H9 (cell line): ENCODE results near the gene PRPH. TPM values are rescaled to one million over a fixed set of nuclear protein-coding genes. Genes with fewer than 3 reads are reported as not detected.
"Not testable (repeated sequence)": the region's sequence is repeated elsewhere in the genome, so short reads cannot be mapped to it uniquely, and the experiment has no call there.

ENCODE experiments used
- DNase-seq: peaks from one replicate; pipeline ENCODE4 v3.0.0-alpha.2; 2017
- H2AFZ ChIP-seq: one replicate; pipeline ENCODE4 v1.6.1; 2013; ENCODE audit warnings: mild to moderate bottlenecking, low read length, control low read depth, moderate library complexity
- H2AK5ac ChIP-seq: 2 replicates; pipeline ENCODE4 v1.6.1; 2013; ENCODE audit warnings: low read length, control low read depth, mixed read lengths; ENCODE audit not compliant: insufficient read length
- H2BK120ac ChIP-seq: one replicate; pipeline ENCODE4 v1.6.1; 2013; ENCODE audit warnings: low read depth, mild to moderate bottlenecking, low read length, control low read depth, inconsistent platforms; ENCODE audit not compliant: poor library complexity, severe bottlenecking
- H2BK12ac ChIP-seq: 2 replicates; pipeline ENCODE4 v1.6.1; 2013; ENCODE audit warnings: low read length, control low read depth, mixed read lengths, low read depth; ENCODE audit not compliant: insufficient read length
- H2BK15ac ChIP-seq: 2 replicates; pipeline ENCODE4 v1.6.1; 2013; ENCODE audit warnings: low read depth, low read length, control low read depth
- H2BK20ac ChIP-seq: one replicate; pipeline ENCODE4 v1.6.1; 2013; ENCODE audit warnings: low read depth, mild to moderate bottlenecking, low read length, control low read depth, inconsistent platforms; ENCODE audit not compliant: poor library complexity, severe bottlenecking
- H2BK5ac ChIP-seq: 2 replicates; pipeline ENCODE4 v1.6.1; 2013; ENCODE audit warnings: low read length, control low read depth, mixed read lengths; ENCODE audit not compliant: insufficient read length
- H3K14ac ChIP-seq: 2 replicates; pipeline ENCODE4 v1.6.1; 2013; ENCODE audit warnings: low read length, control low read depth; ENCODE audit not compliant: insufficient read depth
- H3K18ac ChIP-seq: 2 replicates; pipeline ENCODE4 v1.6.1; 2013; ENCODE audit warnings: low read depth, mild to moderate bottlenecking, mixed read lengths, low read length, control low read depth; ENCODE audit not compliant: insufficient read length
- H3K23ac ChIP-seq: 2 replicates; pipeline ENCODE4 v1.6.1; 2013; ENCODE audit warnings: low read length, control low read depth, mixed read lengths, low read depth; ENCODE audit not compliant: insufficient read length
- H3K23me2 ChIP-seq: 2 replicates; pipeline ENCODE4 v1.6.1; 2013; ENCODE audit warnings: low read depth, mild to moderate bottlenecking, mixed read lengths, low read length, control low read depth; ENCODE audit not compliant: insufficient read length, poor library complexity, severe bottlenecking
- H3K27ac ChIP-seq: 2 replicates; pipeline ENCODE4 v1.5.1; 2013; ENCODE audit warnings: low read length, control low read depth, mixed read lengths, low read depth; ENCODE audit not compliant: insufficient read length
- H3K27me3 ChIP-seq: 2 replicates; pipeline ENCODE4 v1.6.1; 2013; ENCODE audit warnings: low read length, control low read depth, inconsistent platforms; ENCODE audit not compliant: insufficient read depth
- H3K4ac ChIP-seq: 2 replicates; pipeline ENCODE4 v1.6.1; 2013; ENCODE audit warnings: low read depth, mild to moderate bottlenecking, control low read depth, inconsistent platforms, low read length, moderate library complexity
- H3K4me1 ChIP-seq: 2 replicates; pipeline ENCODE4 v1.6.1; 2013; ENCODE audit warnings: low read length, control low read depth, inconsistent platforms; ENCODE audit not compliant: insufficient read depth
- H3K4me2 ChIP-seq: 2 replicates; pipeline ENCODE4 v1.6.1; 2013; ENCODE audit warnings: low read length, control low read depth, mixed read lengths; ENCODE audit not compliant: insufficient read length, insufficient read depth
- H3K56ac ChIP-seq: 2 replicates; pipeline ENCODE4 v1.6.1; 2013; ENCODE audit warnings: low read depth, mild to moderate bottlenecking, mixed read lengths, low read length, control low read depth; ENCODE audit not compliant: insufficient read length
- H3K79me1 ChIP-seq: 2 replicates; pipeline ENCODE4 v1.6.1; 2013; ENCODE audit warnings: low read depth, mild to moderate bottlenecking, moderate library complexity, low read length, control low read depth, inconsistent platforms; ENCODE audit not compliant: insufficient read depth, poor library complexity, severe bottlenecking
- H3K79me2 ChIP-seq: 2 replicates; pipeline ENCODE4 v1.6.1; 2013; ENCODE audit warnings: low read length, control low read depth, inconsistent platforms; ENCODE audit not compliant: insufficient read depth
- H3K9ac ChIP-seq: 2 replicates; pipeline ENCODE4 v1.6.1; 2013; ENCODE audit warnings: low read length, control low read depth, mixed read lengths; ENCODE audit not compliant: insufficient read length; ENCODE audit errors: extremely low read depth
- H3K9me3 ChIP-seq: one replicate; pipeline ENCODE4 v1.6.1; 2013; ENCODE audit warnings: low read depth, low read length, inconsistent platforms; ENCODE audit not compliant: control insufficient read depth
- H3T11ph ChIP-seq: one replicate; pipeline ENCODE4 v1.6.1; 2013; ENCODE audit warnings: mild to moderate bottlenecking, low read length, control low read depth, inconsistent platforms
- H4K20me1 ChIP-seq: one replicate; pipeline ENCODE4 v1.6.1; 2013; ENCODE audit not compliant: control insufficient read depth, insufficient read length, insufficient read depth
- H4K5ac ChIP-seq: 2 replicates; pipeline ENCODE4 v1.6.1; 2013; ENCODE audit warnings: low read depth, mild to moderate bottlenecking, mixed read lengths, low read length, control low read depth; ENCODE audit not compliant: insufficient read length
- H4K8ac ChIP-seq: replicated peaks from 2 replicates; pipeline ENCODE4 v1.6.1; 2013; ENCODE audit warnings: low read length, control low read depth, mixed read lengths, low read depth; ENCODE audit not compliant: insufficient read length
- H4K91ac ChIP-seq: 2 replicates; pipeline ENCODE4 v1.6.1; 2013; ENCODE audit warnings: low read depth, mild to moderate bottlenecking, moderate library complexity, mixed read lengths, low read length, control low read depth; ENCODE audit not compliant: insufficient read length
- H3K27ac Mint-ChIP-seq, 3 experiments: 2 replicates in 2 of 3; 3 replicates in 1 of 3; pipeline ENCODE4 v1.8.0; 2020 to 2021; ENCODE audit warnings: mixed read lengths in 3 of 3, mild to moderate bottlenecking in 1 of 3, moderate library complexity in 1 of 3
- H3K27me3 Mint-ChIP-seq: 2 replicates; pipeline ENCODE4 v1.8.0; 2021; ENCODE audit warnings: low read depth, mild to moderate bottlenecking, moderate library complexity, mixed read lengths
- H3K36me3 Mint-ChIP-seq, 3 experiments: 2 replicates in 2 of 3; 3 replicates in 1 of 3; pipeline ENCODE4 v1.8.0; 2020 to 2021; ENCODE audit warnings: low read depth in 3 of 3, mixed read lengths in 3 of 3; ENCODE audit not compliant: insufficient read depth in 1 of 3
- H3K4me1 Mint-ChIP-seq, 2 experiments: 2 replicates each; pipeline ENCODE4 v1.8.0; 2020; ENCODE audit warnings: mixed read lengths in 2 of 2
- H3K4me3 Mint-ChIP-seq, 2 experiments: 2 replicates in 1 of 2; 3 replicates in 1 of 2; pipeline ENCODE4 v1.8.0; 2020 to 2021; ENCODE audit warnings: mild to moderate bottlenecking in 2 of 2, mixed read lengths in 2 of 2, moderate library complexity in 1 of 2
- H3K9me3 Mint-ChIP-seq, 2 experiments: 2 replicates in 1 of 2; 3 replicates in 1 of 2; pipeline ENCODE4 v1.8.0; 2020; ENCODE audit warnings: mild to moderate bottlenecking in 2 of 2, mixed read lengths in 2 of 2, moderate library complexity in 1 of 2
- CTCF ChIP-seq: fragments of 200-600 bp; sonication (generic); conservative IDR thresholded peaks from 3 replicates; pipeline ENCODE4 v1.8.0; 2021; ENCODE audit warnings: antibody characterized with exemption, mild to moderate bottlenecking
- WGBS: extraction: QIAGEN DNeasy Blood & Tissue Kit; methylation state at CpG from one replicate; pipeline ENCODE4 v1.1.7; 2013; ENCODE audit warnings: missing lambda C conversion rate, low lambda C conversion rate, mixed read lengths; ENCODE audit not compliant: insufficient read length; ENCODE audit errors: extremely low coverage; 5-methylcytosine and 5-hydroxymethylcytosine counted together
- total RNA-seq: library from RNA; stranded (reverse); gene quantifications from 2 replicates; pipeline ENCODE4 v1.2.1, GENCODE V29; 2021

PRPH gene
- total RNA-seq, 1 experiment from 2014 or later = 1.1 TPM

GRCh38 chr12:49332891-49333371 lies 38.0 kb downstream of the PRPH start:
- H2BK12ac ChIP-seq = no peak overlapping the region
- H3K4me3 Mint-ChIP-seq = peak overlapping the region in 1 of 2 experiments; percentile 75; a peak in 3 of 5 replicates

GRCh38 chr12:49333778-49334177 lies 38.8 kb downstream of the PRPH start:
- not testable (repeated sequence) for H4K8ac ChIP-seq, H2BK12ac ChIP-seq, H3K23ac ChIP-seq, H3K9ac ChIP-seq, H3K4me2 ChIP-seq, H3K9me3 ChIP-seq, H3K9me3 Mint-ChIP-seq, H2BK15ac ChIP-seq, H3K56ac ChIP-seq, H2BK120ac ChIP-seq, H3K79me2 ChIP-seq, H3K27ac Mint-ChIP-seq, H3K23me2 ChIP-seq, H3T11ph ChIP-seq, H4K20me1 ChIP-seq, H3K18ac ChIP-seq, H2BK5ac ChIP-seq, H3K4me1 ChIP-seq, H3K79me1 ChIP-seq, H2AK5ac ChIP-seq, H2AFZ ChIP-seq, H4K5ac ChIP-seq, H3K14ac ChIP-seq, H2BK20ac ChIP-seq, H4K91ac ChIP-seq, H3K27ac ChIP-seq, H3K4me3 Mint-ChIP-seq, H3K4ac ChIP-seq, DNase-seq
- Mint-ChIP-seq H3K27me3 (peaks cover 63% of the 10 kb centered on the region), H3K4me1 (peaks cover 15 to 21% of the 10 kb centered on the region in 2 experiments), H3K36me3 (peaks cover 7 to 24% (median 24%) of the 10 kb centered on the region in 3 experiments; a peak in 6 of 7 replicates)
- WGBS = no CpG with 5 or more reads among the region's 21 CpGs
- H3K27me3 ChIP-seq = peaks cover 41% of the 10 kb centered on the region; the same call in 1 of the 2 replicates

More at GRCh38 chr12:49332891-49333371, 38.0 kb downstream of the PRPH start:
- no peak overlapping the region for H2BK20ac ChIP-seq
- H2AK5ac ChIP-seq = no peak overlapping the region
- peaks cover 7 to 13% of the 10 kb centered on the region in 2 experiments for H3K4me1 Mint-ChIP-seq
- no peaks in the 10 kb centered on the region for H3K79me2 ChIP-seq
- no peak overlapping the region for H4K5ac ChIP-seq
- H3K18ac ChIP-seq = no peak overlapping the region
- no peak overlapping the region for H2BK15ac ChIP-seq
- H3K23me2 ChIP-seq = peaks cover 9% of the 10 kb centered on the region
- WGBS = no CpG with 5 or more reads among the region's 40 CpGs
- no peak overlapping the region for H2BK120ac ChIP-seq
- H3K27me3 ChIP-seq = peaks cover 32% of the 10 kb centered on the region; the same call in 1 of the 2 replicates
- no peak for TF ChIP-seq CTCF
- H3K23ac ChIP-seq = no peak overlapping the region
- no peaks in the 10 kb centered on the region for H4K20me1 ChIP-seq
- H3K4ac ChIP-seq = no peak overlapping the region
- H3K27ac ChIP-seq = no peak overlapping the region
- peaks cover 55% of the 10 kb centered on the region for H3K27me3 Mint-ChIP-seq
- H3K9me3 ChIP-seq = no peaks in the 10 kb centered on the region
- H3K4me1 ChIP-seq = no peaks in the 10 kb centered on the region
- H4K91ac ChIP-seq = no peak overlapping the region
- H3K4me2 ChIP-seq = no peak overlapping the region
- DNase-seq = no peak
- H2AFZ ChIP-seq = no peak overlapping the region
- no peak overlapping the region for H3K9ac ChIP-seq
- H3K14ac ChIP-seq = no peak overlapping the region
- no peak overlapping the region for H3K56ac ChIP-seq
- H3T11ph ChIP-seq = no peak overlapping the region
- H3K9me3 Mint-ChIP-seq = peaks cover 0 to 3% of the 10 kb centered on the region in 2 experiments; a peak in 1 of 5 replicates
- H2BK5ac ChIP-seq = no peak overlapping the region
- H3K79me1 ChIP-seq = no peaks in the 10 kb centered on the region
- no peak overlapping the region for H4K8ac ChIP-seq
- H3K27ac Mint-ChIP-seq = no peak overlapping the region
- H3K36me3 Mint-ChIP-seq = peaks cover 8 to 29% (median 28%) of the 10 kb centered on the region in 3 experiments; a peak in 6 of 7 replicates
